Renal cortex interstitium (tissue), 15 donors: Measurements from ENCODE around the gene TOP3B. TPM values are rescaled to one million over a fixed set of nuclear protein-coding genes. Genes with fewer than 3 reads are reported as not detected.

Experiments used
- DNase-seq, 11 donors: peaks; one replicate each; pipeline ENCODE4 v3.0.0-alpha.2; 2013; ENCODE audit warnings: low read depth in 9 of 11, low spot score in 4 of 11; ENCODE audit errors: extremely low read depth in 1 of 11
- long read RNA-seq, 16 experiments: transcript quantifications; one replicate each; lab custom pipeline, GENCODE V29; 2026
- polyA plus RNA-seq, 3 donors: library from polyadenylated mRNA; unstranded; fragments of 120-200 nt; gene quantifications; one replicate each; pipeline ENCODE4 v1.2.1, GENCODE V29; 2013; ENCODE audit not compliant: insufficient read length in 3 of 3

The TOP3B gene
- polyA plus RNA-seq, result 10 to 100 TPM; 25.2 to 62.7 (median 27.7) TPM
- long read RNA-seq, donor 1, partial matches to known transcripts, result 6 of 6 reads
- long read RNA-seq, donor 1, other reads (novel, unspliced or antisense), result 0 of 6 reads
- long read RNA-seq, donor 2, result 0 reads
- long read RNA-seq, donor 3, partial matches to known transcripts, result 10 of 11 reads
- long read RNA-seq, donor 3, other reads (novel, unspliced or antisense), result 0 of 11 reads
- long read RNA-seq, donor 4, full-length matches to known transcripts, result 2 of 10 reads
- long read RNA-seq, donor 4, partial matches to known transcripts, result 8 of 10 reads
- long read RNA-seq, donor 4, other reads (novel, unspliced or antisense), result 0 of 10 reads
- long read RNA-seq, donor 5, partial matches to known transcripts, result 20 of 22 reads
- long read RNA-seq, donor 5, other reads (novel, unspliced or antisense), result 0 of 22 reads
- long read RNA-seq, donor 6, partial matches to known transcripts, result 0 of 1 reads
- long read RNA-seq, donor 6, other reads (novel, unspliced or antisense), result 0 of 1 reads
- long read RNA-seq, donor 7, partial matches to known transcripts, result 11 of 13 reads
- long read RNA-seq, donor 7, other reads (novel, unspliced or antisense), result 0 of 13 reads
- long read RNA-seq, donor 8, full-length matches to known transcripts, result 8 of 30 reads
- long read RNA-seq, donor 8, partial matches to known transcripts, result 22 of 30 reads
- long read RNA-seq, donor 8, other reads (novel, unspliced or antisense), result 0 of 30 reads
- long read RNA-seq, donor 9, partial matches to known transcripts, result 8 of 10 reads
- long read RNA-seq, donor 9, other reads (novel, unspliced or antisense), result 0 of 10 reads
- long read RNA-seq, donor 10, partial matches to known transcripts, result 14 of 14 reads
- long read RNA-seq, donor 10, other reads (novel, unspliced or antisense), result 0 of 14 reads
- long read RNA-seq, donor 11, partial matches to known transcripts, result 0 of 2 reads
- long read RNA-seq, donor 11, other reads (novel, unspliced or antisense), result 0 of 2 reads
- long read RNA-seq, donor 12, result 0 reads
- long read RNA-seq, donor 13, partial matches to known transcripts, result 0 of 2 reads
- long read RNA-seq, donor 13, other reads (novel, unspliced or antisense), result 0 of 2 reads
- long read RNA-seq, donor 14, partial matches to known transcripts, result 6 of 6 reads
- long read RNA-seq, donor 14, other reads (novel, unspliced or antisense), result 0 of 6 reads
- long read RNA-seq, donor 15, partial matches to known transcripts, result 0 of 2 reads
- long read RNA-seq, donor 15, other reads (novel, unspliced or antisense), result 0 of 2 reads
- long read RNA-seq, donor 16, full-length matches to known transcripts, result 4 of 31 reads
- long read RNA-seq, donor 16, partial matches to known transcripts, result 27 of 31 reads
- long read RNA-seq, donor 16, other reads (novel, unspliced or antisense), result 0 of 31 reads

- peak; percentile 35 to 75 (median 66) for DNase-seq
Observed at GRCh38 chr22:21982338-21982965, at the start of gene TOP3B. TSS of gene TOP3B (minus strand) at chr22:21982787. CDS start at chr22:21975709, 7,078 bp downstream.

- DNase-seq, result no peak
Observed at GRCh38 chr22:22031183-22031945, 48.8 kb upstream of the TOP3B start.

GRCh38 chr22:22030493-22031182 lies 48.1 kb upstream of the TOP3B start:
- peak in 2 of 11 donors; percentile 2 to 4 for DNase-seq

GRCh38 chr22:22027955-22028354 lies 45.4 kb upstream of the TOP3B start:
- no peak for DNase-seq

GRCh38 chr22:22026157-22026831 lies 43.7 kb upstream of the TOP3B start:
- no peak for DNase-seq

GRCh38 chr22:22025320-22026156 lies 43.0 kb upstream of the TOP3B start:
- DNase-seq, result no peak

GRCh38 chr22:22024440-22024839 lies 41.9 kb upstream of the TOP3B start:
- no peak for DNase-seq

GRCh38 chr22:22023581-22024137 lies 41.1 kb upstream of the TOP3B start:
- no peak for DNase-seq

GRCh38 chr22:22022947-22023534 lies 40.5 kb upstream of the TOP3B start:
- no peak for DNase-seq

- DNase-seq, result no peak
Observed at GRCh38 chr22:22022255-22022840, 39.8 kb upstream of the TOP3B start.

- no peak for DNase-seq
Observed at GRCh38 chr22:22021162-22021750, 38.7 kb upstream of the TOP3B start.

GRCh38 chr22:22020425-22020852 lies 37.9 kb upstream of the TOP3B start:
- no peak for DNase-seq

GRCh38 chr22:22019659-22020424 lies 37.3 kb upstream of the TOP3B start:
- DNase-seq, result no peak
